ENCODE data around the gene NEAT1. TPM values are rescaled to one million over a fixed set of nuclear protein-coding genes. Genes with fewer than 3 reads are reported as not detected.

The NEAT1 gene
- total and polyA plus RNA-seq, 9 of the 15 experiments (the other 6 are each of a cell fraction or from before 2014, with no cell fraction given), result 20.1 to 389 (median 62.8) TPM

DNA sequence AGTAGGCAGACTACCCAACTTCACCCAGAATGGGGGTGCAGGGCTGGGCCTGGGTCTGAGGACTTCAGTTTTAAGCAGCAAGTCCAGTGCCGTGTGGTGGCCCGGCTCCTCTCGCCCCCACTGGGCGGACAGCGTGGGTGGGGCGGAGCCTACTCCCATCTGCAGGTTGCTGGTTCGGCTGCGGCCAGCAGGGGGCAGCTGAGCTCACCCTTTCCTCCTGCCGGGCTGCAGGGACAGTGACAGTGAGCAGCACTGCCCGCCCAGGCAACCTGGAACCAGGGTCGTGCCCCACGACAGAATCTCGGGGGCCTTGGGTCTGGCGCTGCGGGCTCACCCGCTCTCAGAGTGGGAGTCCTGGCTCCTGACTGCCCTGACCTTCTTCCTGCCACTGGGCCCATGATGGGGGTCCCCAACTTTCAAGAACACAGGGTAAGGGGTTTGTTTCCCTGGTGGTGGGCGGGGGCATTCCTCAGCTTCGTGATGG, 6.2 kb upstream of the NEAT1 start (continued):
- TF ChIP-seq, protein P1, sequence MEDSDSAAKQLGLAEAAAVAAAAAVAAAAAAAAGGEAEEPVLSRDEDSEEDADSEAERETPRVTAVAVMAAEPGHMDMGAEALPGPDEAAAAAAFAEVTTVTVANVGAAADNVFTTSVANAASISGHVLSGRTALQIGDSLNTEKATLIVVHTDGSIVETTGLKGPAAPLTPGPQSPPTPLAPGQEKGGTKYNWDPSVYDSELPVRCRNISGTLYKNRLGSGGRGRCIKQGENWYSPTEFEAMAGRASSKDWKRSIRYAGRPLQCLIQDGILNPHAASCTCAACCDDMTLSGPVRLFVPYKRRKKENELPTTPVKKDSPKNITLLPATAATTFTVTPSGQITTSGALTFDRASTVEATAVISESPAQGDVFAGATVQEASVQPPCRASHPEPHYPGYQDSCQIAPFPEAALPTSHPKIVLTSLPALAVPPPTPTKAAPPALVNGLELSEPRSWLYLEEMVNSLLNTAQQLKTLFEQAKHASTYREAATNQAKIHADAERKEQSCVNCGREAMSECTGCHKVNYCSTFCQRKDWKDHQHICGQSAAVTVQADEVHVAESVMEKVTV (CRISPR knock-in tag; IDR thresholded peaks at IDR 0.05), result peak; percentile 94
- TF ChIP-seq CREB1 (IDR thresholded peaks at IDR 0.05) (no peak), CREB1 (CRISPR knock-in tag; IDR thresholded peaks at IDR 0.05) (peak; percentile 67; the same call in 1 of the 2 replicates), ZFP36 (IDR thresholded peaks at IDR 0.05; ENCODE audit: low read depth, low read length, partially characterized antibody) (peak; percentile 36), RBM15 (IDR thresholded peaks at IDR 0.05; ENCODE audit: insufficient read depth, low read length) (no peak), NCOA4 (IDR thresholded peaks at IDR 0.05; ENCODE audit: partially characterized antibody) (no peak), HSF4 (CRISPR knock-in tag; IDR thresholded peaks at IDR 0.05; ENCODE audit: borderline replicate concordance) (peak; percentile 80; the same call in 1 of the 2 replicates), DMBX1 (CRISPR knock-in tag; IDR thresholded peaks at IDR 0.05; ENCODE audit: borderline replicate concordance) (peak; percentile 92; the same call in 1 of the 2 replicates), FOXJ2 (tag; IDR thresholded peaks at IDR 0.05) (peak; percentile 38; the same call in 1 of the 2 replicates), OTX1 (CRISPR knock-in tag; IDR thresholded peaks at IDR 0.05) (0 out of 2 replicates have a peak, but pooled peaks have one; percentile 8), HMGN3 (IDR thresholded peaks at IDR 0.05; ENCODE audit: borderline replicate concordance, extremely low read depth, insufficient read length, low read depth, low read length) (peak; percentile 60), PTBP1 (IDR thresholded peaks at IDR 0.05; ENCODE audit: low read depth, low read length) (no peak), ZNF75A (CRISPR knock-in tag; IDR thresholded peaks at IDR 0.05) (no peak; the same call in 1 of the 2 replicates), NCOA2 (IDR thresholded peaks at IDR 0.05; ENCODE audit: partially characterized antibody in 2 of 2) (no peak), KAT8 (IDR thresholded peaks at IDR 0.05; ENCODE audit: low read depth) (no peak)
- TF ChIP-seq, protein P2, sequence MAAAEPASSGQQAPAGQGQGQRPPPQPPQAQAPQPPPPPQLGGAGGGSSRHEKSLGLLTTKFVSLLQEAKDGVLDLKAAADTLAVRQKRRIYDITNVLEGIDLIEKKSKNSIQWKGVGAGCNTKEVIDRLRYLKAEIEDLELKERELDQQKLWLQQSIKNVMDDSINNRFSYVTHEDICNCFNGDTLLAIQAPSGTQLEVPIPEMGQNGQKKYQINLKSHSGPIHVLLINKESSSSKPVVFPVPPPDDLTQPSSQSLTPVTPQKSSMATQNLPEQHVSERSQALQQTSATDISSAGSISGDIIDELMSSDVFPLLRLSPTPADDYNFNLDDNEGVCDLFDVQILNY (CRISPR knock-in tag; IDR thresholded peaks at IDR 0.05), result no peak
- TF ChIP-seq, protein P3, sequence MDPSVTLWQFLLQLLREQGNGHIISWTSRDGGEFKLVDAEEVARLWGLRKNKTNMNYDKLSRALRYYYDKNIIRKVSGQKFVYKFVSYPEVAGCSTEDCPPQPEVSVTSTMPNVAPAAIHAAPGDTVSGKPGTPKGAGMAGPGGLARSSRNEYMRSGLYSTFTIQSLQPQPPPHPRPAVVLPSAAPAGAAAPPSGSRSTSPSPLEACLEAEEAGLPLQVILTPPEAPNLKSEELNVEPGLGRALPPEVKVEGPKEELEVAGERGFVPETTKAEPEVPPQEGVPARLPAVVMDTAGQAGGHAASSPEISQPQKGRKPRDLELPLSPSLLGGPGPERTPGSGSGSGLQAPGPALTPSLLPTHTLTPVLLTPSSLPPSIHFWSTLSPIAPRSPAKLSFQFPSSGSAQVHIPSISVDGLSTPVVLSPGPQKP (CRISPR knock-in tag; IDR thresholded peaks at IDR 0.05), result no peak
- TF ChIP-seq, protein P4, sequence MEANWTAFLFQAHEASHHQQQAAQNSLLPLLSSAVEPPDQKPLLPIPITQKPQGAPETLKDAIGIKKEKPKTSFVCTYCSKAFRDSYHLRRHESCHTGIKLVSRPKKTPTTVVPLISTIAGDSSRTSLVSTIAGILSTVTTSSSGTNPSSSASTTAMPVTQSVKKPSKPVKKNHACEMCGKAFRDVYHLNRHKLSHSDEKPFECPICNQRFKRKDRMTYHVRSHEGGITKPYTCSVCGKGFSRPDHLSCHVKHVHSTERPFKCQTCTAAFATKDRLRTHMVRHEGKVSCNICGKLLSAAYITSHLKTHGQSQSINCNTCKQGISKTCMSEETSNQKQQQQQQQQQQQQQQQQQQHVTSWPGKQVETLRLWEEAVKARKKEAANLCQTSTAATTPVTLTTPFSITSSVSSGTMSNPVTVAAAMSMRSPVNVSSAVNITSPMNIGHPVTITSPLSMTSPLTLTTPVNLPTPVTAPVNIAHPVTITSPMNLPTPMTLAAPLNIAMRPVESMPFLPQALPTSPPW (CRISPR knock-in tag; IDR thresholded peaks at IDR 0.05), result no peak
- TF ChIP-seq, protein P5, sequence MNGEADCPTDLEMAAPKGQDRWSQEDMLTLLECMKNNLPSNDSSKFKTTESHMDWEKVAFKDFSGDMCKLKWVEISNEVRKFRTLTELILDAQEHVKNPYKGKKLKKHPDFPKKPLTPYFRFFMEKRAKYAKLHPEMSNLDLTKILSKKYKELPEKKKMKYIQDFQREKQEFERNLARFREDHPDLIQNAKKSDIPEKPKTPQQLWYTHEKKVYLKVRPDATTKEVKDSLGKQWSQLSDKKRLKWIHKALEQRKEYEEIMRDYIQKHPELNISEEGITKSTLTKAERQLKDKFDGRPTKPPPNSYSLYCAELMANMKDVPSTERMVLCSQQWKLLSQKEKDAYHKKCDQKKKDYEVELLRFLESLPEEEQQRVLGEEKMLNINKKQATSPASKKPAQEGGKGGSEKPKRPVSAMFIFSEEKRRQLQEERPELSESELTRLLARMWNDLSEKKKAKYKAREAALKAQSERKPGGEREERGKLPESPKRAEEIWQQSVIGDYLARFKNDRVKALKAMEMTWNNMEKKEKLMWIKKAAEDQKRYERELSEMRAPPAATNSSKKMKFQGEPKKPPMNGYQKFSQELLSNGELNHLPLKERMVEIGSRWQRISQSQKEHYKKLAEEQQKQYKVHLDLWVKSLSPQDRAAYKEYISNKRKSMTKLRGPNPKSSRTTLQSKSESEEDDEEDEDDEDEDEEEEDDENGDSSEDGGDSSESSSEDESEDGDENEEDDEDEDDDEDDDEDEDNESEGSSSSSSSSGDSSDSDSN (IDR thresholded peaks at IDR 0.05; ENCODE audit: borderline replicate concordance in 1 of 2, low read depth in 2 of 2, low read length in 2 of 2), result no peak
- TF ChIP-seq, protein P6, sequence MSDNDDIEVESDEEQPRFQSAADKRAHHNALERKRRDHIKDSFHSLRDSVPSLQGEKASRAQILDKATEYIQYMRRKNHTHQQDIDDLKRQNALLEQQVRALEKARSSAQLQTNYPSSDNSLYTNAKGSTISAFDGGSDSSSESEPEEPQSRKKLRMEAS (CRISPR knock-in tag; IDR thresholded peaks at IDR 0.05), result peak; percentile 48; the same call in 1 of the 2 replicates

Measured in K562 (cell line).